Activated CD8-positive, alpha-beta T cell treated with anti-CD3 and anti-CD28 coated beads for 36 hours (primary cell): ENCODE data around the gene ZNF524. TPM values are rescaled to one million over a fixed set of nuclear protein-coding genes. Genes with fewer than 3 reads are reported as not detected.

ENCODE experiments used
- ATAC-seq: fragments of 200-7000 bp; cut with Tn5 transposase; one replicate; pipeline ENCODE4 v1.10.0; 2021; ENCODE audit warnings: mild to moderate bottlenecking, moderate library complexity
- CTCF ChIA-PET: fragments of 350-600 bp; sonication (Branson Sonifier 250); formaldehyde crosslinking; loops from one replicate; lab custom pipeline; 2021; ENCODE audit warnings: antibody characterized with exemption; lab: Charles Lee
- POLR2A ChIA-PET: fragments of 350-600 bp; sonication (Branson Sonifier 250); formaldehyde crosslinking; loops from one replicate; lab custom pipeline; 2021; ENCODE audit warnings: antibody characterized with exemption; lab: Charles Lee
- DNase-seq: peaks from one replicate; pipeline ENCODE4 v3.0.0-alpha.2; 2020
- H3K27ac Mint-ChIP-seq: one replicate; pipeline ENCODE4 v1.8.0; 2021; ENCODE audit warnings: mild to moderate bottlenecking, mixed read lengths
- H3K27me3 Mint-ChIP-seq: one replicate; pipeline ENCODE4 v1.8.0; 2021; ENCODE audit warnings: mixed read lengths
- H3K36me3 Mint-ChIP-seq: one replicate; pipeline ENCODE4 v1.8.0; 2021; ENCODE audit warnings: low read depth, mixed read lengths
- H3K4me1 Mint-ChIP-seq: one replicate; pipeline ENCODE4 v1.8.0; 2021; ENCODE audit warnings: low read depth, mixed read lengths
- H3K4me3 Mint-ChIP-seq: one replicate; pipeline ENCODE4 v1.8.0; 2021; ENCODE audit warnings: mild to moderate bottlenecking, moderate library complexity, mixed read lengths
- H3K9me3 Mint-ChIP-seq: one replicate; pipeline ENCODE4 v1.8.0; 2021; ENCODE audit warnings: mixed read lengths
- intact Hi-C: fragments of 100-400 bp; cut with micrococcal nuclease; formaldehyde crosslinking; loops from one replicate; pipeline ENCODE4 v1.10.0; 2022
- total RNA-seq, 2 experiments: library from RNA; stranded (reverse); gene quantifications; one replicate each; pipeline ENCODE4 v1.2.3, GENCODE V29; 2021
- TF ChIP-seq, protein P1 (sequence below): fragments of 200-600 bp; IDR thresholded peaks from one replicate; pipeline ENCODE4 v1.8.0; 2022; ENCODE audit warnings: antibody characterized with exemption, mild to moderate bottlenecking

ZNF524 gene
- total RNA-seq, 2 experiments from 2014 or later: 11.0 to 12.3 TPM

DNA sequence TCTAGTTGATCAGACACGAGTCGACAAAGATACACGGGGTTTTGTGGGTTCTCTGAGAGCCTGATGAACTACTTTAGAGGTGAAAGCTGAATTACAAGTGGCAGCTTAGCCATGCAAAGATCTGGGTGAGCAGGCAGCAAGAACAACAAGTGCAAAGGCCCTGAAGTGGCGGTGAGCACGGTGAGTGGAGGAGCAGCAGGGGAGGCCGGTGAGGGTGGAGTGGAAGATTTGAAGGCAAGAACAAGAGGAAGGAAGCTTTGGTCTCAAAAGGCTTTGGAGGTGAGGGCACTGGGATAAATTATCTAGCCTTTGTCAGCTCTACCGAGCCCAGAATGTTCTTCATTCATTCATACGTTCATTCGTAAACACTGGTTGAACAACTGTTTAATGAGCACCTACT, 6.7 kb downstream of the ZNF524 start:
- H3K27me3 Mint-ChIP-seq: no peaks in the 10 kb centered on the region
- peak overlapping the region; percentile 96 for H3K27ac Mint-ChIP-seq
- intact Hi-C loops: no loop called here
- H3K36me3 Mint-ChIP-seq: peaks cover 38% of the 10 kb centered on the region
- ATAC-seq (no peak), DNase-seq (no peak)
- peaks cover 56% of the 10 kb centered on the region for H3K4me1 Mint-ChIP-seq
- H3K4me3 Mint-ChIP-seq: peak overlapping the region; percentile 92
- H3K9me3 Mint-ChIP-seq: peaks cover 2% of the 10 kb centered on the region
- ChIA-PET POLR2A (interaction anchor here (1.0 to 2.5 kb wide), 5 partner anchors 9 to 30 kb away, joined by 3 to 26 read pairs (median 5); partner anchors contain the start of gene ZNF784), CTCF (interaction anchor here (0.8 to 2.4 kb wide), 29 partner anchors 10 to 139 kb away, joined by 3 to 22 read pairs (median 7); partner anchors contain the start of genes CCDC106, NAT14, U2AF2 and ZNF628)
- TF ChIP-seq, protein P1, sequence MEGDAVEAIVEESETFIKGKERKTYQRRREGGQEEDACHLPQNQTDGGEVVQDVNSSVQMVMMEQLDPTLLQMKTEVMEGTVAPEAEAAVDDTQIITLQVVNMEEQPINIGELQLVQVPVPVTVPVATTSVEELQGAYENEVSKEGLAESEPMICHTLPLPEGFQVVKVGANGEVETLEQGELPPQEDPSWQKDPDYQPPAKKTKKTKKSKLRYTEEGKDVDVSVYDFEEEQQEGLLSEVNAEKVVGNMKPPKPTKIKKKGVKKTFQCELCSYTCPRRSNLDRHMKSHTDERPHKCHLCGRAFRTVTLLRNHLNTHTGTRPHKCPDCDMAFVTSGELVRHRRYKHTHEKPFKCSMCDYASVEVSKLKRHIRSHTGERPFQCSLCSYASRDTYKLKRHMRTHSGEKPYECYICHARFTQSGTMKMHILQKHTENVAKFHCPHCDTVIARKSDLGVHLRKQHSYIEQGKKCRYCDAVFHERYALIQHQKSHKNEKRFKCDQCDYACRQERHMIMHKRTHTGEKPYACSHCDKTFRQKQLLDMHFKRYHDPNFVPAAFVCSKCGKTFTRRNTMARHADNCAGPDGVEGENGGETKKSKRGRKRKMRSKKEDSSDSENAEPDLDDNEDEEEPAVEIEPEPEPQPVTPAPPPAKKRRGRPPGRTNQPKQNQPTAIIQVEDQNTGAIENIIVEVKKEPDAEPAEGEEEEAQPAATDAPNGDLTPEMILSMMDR: no peak

DNA sequence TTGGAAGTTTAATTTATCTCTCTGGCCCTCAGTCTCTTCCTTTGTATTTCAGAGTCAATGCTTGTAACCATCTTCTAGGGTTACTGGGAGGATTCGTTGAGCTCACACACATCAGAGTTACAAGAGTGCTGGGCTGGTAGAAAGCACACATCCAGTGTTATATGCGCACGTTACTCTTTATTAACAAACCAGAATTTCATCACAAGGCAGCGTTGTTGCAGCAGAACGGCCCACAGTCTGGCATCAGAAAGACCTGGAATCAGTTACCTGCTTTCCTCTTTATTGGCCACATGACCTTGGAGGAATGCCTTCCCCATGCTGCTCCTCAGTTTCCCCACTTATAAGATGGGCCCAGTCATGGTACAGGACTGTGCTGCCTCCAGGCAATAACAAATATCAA, 9.2 kb downstream of the ZNF524 start:
- Mint-ChIP-seq H3K27me3 (no peaks in the 10 kb centered on the region), H3K36me3 (peaks cover 42% of the 10 kb centered on the region), H3K27ac (peak overlapping the region; percentile 35), H3K9me3 (no peaks in the 10 kb centered on the region), H3K4me3 (no peak overlapping the region), H3K4me1 (peaks cover 55% of the 10 kb centered on the region)
- no peak for DNase-seq
- CTCF ChIA-PET: interaction anchor here (1.7 kb wide), 1 partner anchor 105 kb away, joined by 6 read pairs; no protein-coding TSS in a partner anchor
- TF ChIP-seq, protein P1: no peak
- no peak for ATAC-seq
- intact Hi-C loops: no loop called here
- POLR2A ChIA-PET: no interaction called here

DNA sequence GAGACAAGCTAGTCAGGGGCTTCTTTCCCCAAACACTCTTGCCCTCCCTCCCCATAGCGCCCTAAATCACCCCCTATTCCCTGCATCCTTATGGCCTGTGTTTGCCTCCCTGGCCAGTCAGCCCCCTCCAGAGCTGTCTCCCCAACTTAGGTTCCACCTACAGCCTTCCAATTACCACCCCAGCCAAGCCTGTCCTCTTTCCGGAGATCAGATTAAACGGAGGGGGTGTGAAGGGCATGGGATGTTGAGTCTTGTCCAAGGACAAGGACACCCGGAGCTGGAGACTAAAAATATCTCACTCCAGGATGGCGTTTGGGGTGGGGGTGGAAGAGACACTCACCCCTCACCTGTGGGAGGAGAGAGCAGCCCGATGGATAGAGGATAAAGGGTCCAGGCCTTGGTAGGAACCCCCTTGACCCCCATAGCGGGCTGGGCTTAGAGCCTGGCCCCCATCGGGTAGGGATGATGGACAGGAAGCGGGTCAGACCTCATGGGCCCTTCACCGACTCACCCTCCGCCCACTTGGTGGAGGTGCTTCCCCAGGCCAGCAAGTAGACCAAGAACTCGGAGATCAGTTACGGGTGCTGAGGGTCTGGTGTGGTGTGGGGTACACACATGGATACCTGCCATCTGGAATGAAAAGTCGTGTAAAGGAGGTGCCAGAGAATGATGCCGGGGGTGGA, 11.4 kb downstream of the ZNF524 start:
- intact Hi-C loops: no loop called here
- peak; percentile 45 for ATAC-seq
- no peak for DNase-seq
- CTCF ChIA-PET: interaction anchor here (1.3 to 2.2 kb wide), 3 partner anchors 13 to 97 kb away, joined by 3 to 7 read pairs (median 3); partner anchors contain the start of gene FIZ1
- peak overlapping the region; percentile 49 for H3K27ac Mint-ChIP-seq
- no peaks in the 10 kb centered on the region for H3K9me3 Mint-ChIP-seq
- peaks cover 44% of the 10 kb centered on the region for H3K4me1 Mint-ChIP-seq
- H3K27me3 Mint-ChIP-seq: no peaks in the 10 kb centered on the region
- TF ChIP-seq, protein P1: no peak
- POLR2A ChIA-PET: interaction anchor here (1.0 kb wide), 1 partner anchor 22 kb away, joined by 3 read pairs; no protein-coding TSS in a partner anchor
- H3K36me3 Mint-ChIP-seq: peaks cover 44% of the 10 kb centered on the region
- no peak overlapping the region for H3K4me3 Mint-ChIP-seq

DNA sequence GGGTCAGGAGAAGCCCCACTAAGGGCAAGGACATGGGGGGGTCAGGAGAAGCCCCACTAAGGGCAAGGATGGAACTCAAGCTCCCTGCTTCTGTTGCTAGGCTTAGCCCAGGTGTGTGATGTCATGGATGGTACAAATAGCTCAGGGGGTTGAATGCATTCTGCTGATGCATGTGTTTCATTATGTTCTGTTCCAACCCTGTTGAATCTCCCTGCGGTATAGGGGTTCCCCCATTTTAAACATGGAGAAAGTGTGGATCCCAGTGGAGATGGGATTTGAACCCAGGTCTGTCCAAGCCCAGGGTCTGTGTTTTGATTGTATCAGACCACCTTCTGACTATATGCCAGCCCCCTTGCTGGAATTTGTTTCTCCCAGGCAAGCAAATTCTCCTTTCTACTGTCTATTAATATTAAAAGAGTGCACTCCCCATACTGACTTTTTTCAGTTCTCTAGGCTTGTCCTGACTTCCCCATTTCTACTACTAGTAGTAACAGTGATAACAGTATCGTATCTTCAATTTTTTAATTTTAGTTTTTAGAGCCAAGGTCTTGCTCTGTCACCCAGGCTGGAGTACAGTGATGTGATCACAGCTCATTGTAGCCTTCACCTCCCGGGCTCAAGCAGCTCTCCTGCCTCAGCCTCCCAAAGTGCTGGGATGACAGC, 12.0 kb downstream of the ZNF524 start:
- POLR2A ChIA-PET: interaction anchor here (1.4 kb wide), 1 partner anchor 8 kb away, joined by 3 read pairs; no protein-coding TSS in a partner anchor
- Mint-ChIP-seq H3K27me3 (no peaks in the 10 kb centered on the region), H3K9me3 (no peaks in the 10 kb centered on the region), H3K36me3 (peaks cover 41% of the 10 kb centered on the region), H3K4me3 (no peak overlapping the region), H3K27ac (peak overlapping the region; percentile 49), H3K4me1 (peaks cover 37% of the 10 kb centered on the region)
- CTCF ChIA-PET: interaction anchor here (1.4 to 2.2 kb wide), 2 partner anchors 20 to 97 kb away, joined by 3 to 7 read pairs; no protein-coding TSS in a partner anchor
- intact Hi-C loops: no loop called here
- ATAC-seq (peak; percentile 49), DNase-seq (no peak)
- TF ChIP-seq, protein P1: no peak
